SK-N-SH (cell line): ENCODE results near the gene SOWAHD. TPM values are rescaled to one million over a fixed set of nuclear protein-coding genes. Genes with fewer than 3 reads are reported as not detected.

Source experiments
- CTCF ChIA-PET: fragments of 300-600, 350-600 bp; formaldehyde crosslinking; extraction: SDS; loops from one replicate; lab custom pipeline; 2021; lab: Yijun Ruan, JAX
- POLR2A ChIA-PET: fragments of 350-600 bp; sonication (Branson Sonifier 250); formaldehyde crosslinking; extraction: SDS; loops from one replicate; lab custom pipeline; 2020; ENCODE audit warnings: antibody characterized with exemption, inconsistent platforms; lab: Yijun Ruan, JAX
- DNase-seq: peaks from one replicate; pipeline ENCODE4 v3.0.0; 2012
- H2AFZ ChIP-seq: fragments of 200-600 bp; sonication (generic); 2 replicates; pipeline ENCODE4 v1.8.1; 2016; ENCODE audit warnings: antibody characterized with exemption, mild to moderate bottlenecking, low read depth
- H3F3A ChIP-seq: fragments of 200-600 bp; sonication (generic); replicated peaks from 2 replicates; pipeline ENCODE3; 2016; ENCODE audit warnings: antibody characterized with exemption, mild to moderate bottlenecking; ENCODE audit not compliant: insufficient read depth
- H3K27ac ChIP-seq, 2 experiments: fragments of 200-500 bp in 1 of 2; fragments of 200-600 bp in 1 of 2; sonication (Bioruptor generic) in 1 of 2; sonication (generic), shearing (Covaris generic) in 1 of 2; 2 replicates each; pipeline versions ENCODE4 v1.5.1 to v1.6.1; 2014 to 2016; ENCODE audit warnings: low read depth in 2 of 2, inconsistent platforms in 1 of 2, low read length in 1 of 2, mild to moderate bottlenecking in 1 of 2, mixed read lengths in 1 of 2
- H3K27me3 ChIP-seq: fragments of 200-600 bp; sonication (generic), shearing (Covaris generic); 2 replicates; pipeline ENCODE4 v1.6.1; 2016; ENCODE audit warnings: mixed run types; ENCODE audit not compliant: insufficient read depth
- H3K36me3 ChIP-seq, 2 experiments: fragments of 200-500 bp in 1 of 2; fragments of 200-600 bp in 1 of 2; sonication (Bioruptor generic) in 1 of 2; sonication (generic) in 1 of 2; replicated peaks in 1 of 2; 2 replicates each; pipeline versions ENCODE3 to v1.5.1; 2014 to 2016; ENCODE audit warnings: low read length in 1 of 2, mild to moderate bottlenecking in 1 of 2; ENCODE audit not compliant: insufficient read depth in 2 of 2, control insufficient read depth in 1 of 2
- H3K4me1 ChIP-seq, 2 experiments: fragments of 200-500 bp in 1 of 2; fragments of 200-600 bp in 1 of 2; sonication (Bioruptor generic) in 1 of 2; sonication (generic), shearing (Covaris generic) in 1 of 2; 2 replicates each; pipeline versions ENCODE4 v1.5.1 to v1.6.1; 2014 to 2016; ENCODE audit warnings: low read depth in 1 of 2, low read length in 1 of 2, mixed run types in 1 of 2; ENCODE audit not compliant: insufficient read depth in 2 of 2, control insufficient read depth in 1 of 2
- H3K4me2 ChIP-seq: fragments of 200-600 bp; sonication (generic), shearing (Covaris generic); 2 replicates; pipeline ENCODE4 v1.6.1; 2017; ENCODE audit warnings: mixed run types
- H3K4me3 ChIP-seq, 2 experiments: fragments of 200-500 bp in 1 of 2; fragments of 200-600 bp in 1 of 2; sonication (Bioruptor generic) in 1 of 2; sonication (generic), shearing (Covaris generic) in 1 of 2; 2 replicates each; pipeline versions ENCODE4 v1.5.1 to v1.8.1; 2014 to 2016; ENCODE audit warnings: low read depth in 2 of 2, inconsistent platforms in 1 of 2, low read length in 1 of 2, mild to moderate bottlenecking in 1 of 2, mixed read lengths in 1 of 2, moderate library complexity in 1 of 2
- H3K79me2 ChIP-seq: fragments of 200-600 bp; sonication (generic); 2 replicates; pipeline ENCODE4 v1.8.1; 2017; ENCODE audit warnings: mild to moderate bottlenecking; ENCODE audit not compliant: insufficient read depth
- H3K9ac ChIP-seq: fragments of 200-600 bp; sonication (generic); 2 replicates; pipeline ENCODE4 v1.6.1; 2017; ENCODE audit warnings: mixed run types
- H3K9me2 ChIP-seq: fragments of 200-600 bp; sonication (generic); 2 replicates; pipeline ENCODE4 v1.6.1; 2017; ENCODE audit warnings: mixed run types
- H3K9me3 ChIP-seq: fragments of 200-600 bp; sonication (generic); 2 replicates; pipeline ENCODE4 v1.6.1; 2017; ENCODE audit warnings: mixed run types, mild to moderate bottlenecking, moderate library complexity
- H4K20me1 ChIP-seq: fragments of 200-600 bp; sonication (generic); 2 replicates; pipeline ENCODE4 v1.6.1; 2017; ENCODE audit warnings: mild to moderate bottlenecking, mixed run types; ENCODE audit not compliant: insufficient read depth
- CHD2 ChIP-seq: fragments of 150-350 bp; IDR thresholded peaks from 2 replicates; pipeline ENCODE4 v1.6.1; 2018; ENCODE audit warnings: low read length; ENCODE audit not compliant: partially characterized antibody
- GABPA ChIP-seq: IDR thresholded peaks from 2 replicates; pipeline ENCODE4 v1.4.0; 2012; ENCODE audit warnings: low read depth, mild to moderate bottlenecking
- MAX ChIP-seq: IDR thresholded peaks from 2 replicates; pipeline ENCODE4 v1.4.0; 2012; ENCODE audit warnings: low read depth
- RCOR1 ChIP-seq: fragments of 150-350 bp; IDR thresholded peaks from 2 replicates; pipeline ENCODE4 v1.6.1; 2017; ENCODE audit warnings: antibody characterized with exemption, low read length
- REST ChIP-seq: IDR thresholded peaks from 2 replicates; pipeline ENCODE4 v1.6.1; 2012; ENCODE audit warnings: mild to moderate bottlenecking, low read depth, low read length, moderate library complexity
- WGBS: methylation state at CpG from one replicate; pipeline ENCODE4 v1.1.6; 2017; ENCODE audit warnings: low lambda C conversion rate; 5-methylcytosine and 5-hydroxymethylcytosine counted together
- polyA plus RNA-seq, 3 experiments: library from polyadenylated mRNA; depleted of rRNA; stranded (reverse); fragments of >200 nt; gene quantifications; 2 replicates each; pipeline ENCODE4 v1.2.3, GENCODE V29; 2012

The SOWAHD gene
- polyA plus RNA-seq, 1 of the 3 experiments (the other 2 are of a cell fraction), result 0.20 TPM

- H3K4me2 ChIP-seq, result no peak overlapping the region
- H3F3A ChIP-seq, result no peaks in the 10 kb centered on the region
- no peak overlapping the region for H3K9ac ChIP-seq
- H3K4me1 ChIP-seq, result no peaks in the 10 kb centered on the region
- H3K79me2 ChIP-seq, result no peaks in the 10 kb centered on the region
- H4K20me1 ChIP-seq, result no peaks in the 10 kb centered on the region
- no peak for TF ChIP-seq RCOR1
- no peaks in the 10 kb centered on the region for H3K36me3 ChIP-seq
- CTCF ChIA-PET, result interaction anchor here (1.1 to 3.6 kb wide), 5 partner anchors 9 to 245 kb away, joined by 3 to 15 read pairs (median 4); no protein-coding TSS in a partner anchor
- no peak overlapping the region for H2AFZ ChIP-seq
- no peak overlapping the region for H3K27ac ChIP-seq
- peaks cover 27% of the 10 kb centered on the region for H3K27me3 ChIP-seq
- H3K9me2 ChIP-seq, result no peaks in the 10 kb centered on the region
- no peak overlapping the region for H3K4me3 ChIP-seq
- WGBS, result 53% methylated on average over 12 of the region's 12 CpGs
- DNase-seq, result no peak
- POLR2A ChIA-PET, result interaction anchor here (1.0 to 1.1 kb wide), 2 partner anchors 34 to 154 kb away, joined by 3 to 4 read pairs; partner anchors contain the start of gene RPL39
- H3K9me3 ChIP-seq, result no peaks in the 10 kb centered on the region
Measured at GRCh38 chrX:119757646-119757978, 776 bp upstream of the SOWAHD start.

GRCh38 chrX:119758731-119759247 lies 401 bp downstream of the SOWAHD start:
- Histone ChIP-seq H3K27me3 (peaks cover 27% of the 10 kb centered on the region), H3K9ac (no peak overlapping the region), H3F3A (peaks cover 7% of the 10 kb centered on the region), H3K4me2 (peak overlapping the region; percentile 67), H3K36me3 (no peaks in the 10 kb centered on the region), H3K9me2 (no peaks in the 10 kb centered on the region), H2AFZ (no peak overlapping the region; the same call in 1 of the 2 replicates), H3K9me3 (no peaks in the 10 kb centered on the region), H4K20me1 (no peaks in the 10 kb centered on the region), H3K79me2 (no peaks in the 10 kb centered on the region), H3K4me1 (peaks cover 0 to 5% of the 10 kb centered on the region in 2 experiments; a peak in 1 of 4 replicates), H3K27ac (no peak overlapping the region), H3K4me3 (peak overlapping the region; percentile 39 to 41)
- 2% methylated on average over 8 of the region's 54 CpGs for WGBS
- peak; percentile 16; the same call in 1 of the 2 replicates for TF ChIP-seq MAX
- TF ChIP-seq GABPA, result no peak
- no peak for TF ChIP-seq REST
- TF ChIP-seq CHD2, result no peak
- POLR2A ChIA-PET, result interaction anchor here (0.9 to 1.1 kb wide), 3 partner anchors 31 to 33 kb away, joined by 3 to 4 read pairs (median 3); partner anchors contain the start of gene RPL39
- CTCF ChIA-PET, result interaction anchor here (0.8 to 3.6 kb wide), 10 partner anchors 10 to 246 kb away, joined by 3 to 15 read pairs (median 4); no protein-coding TSS in a partner anchor
- DNase-seq, result peak; percentile 67
